ENCODE results near the gene TBC1D2. TPM values are rescaled to one million over a fixed set of nuclear protein-coding genes. Genes with fewer than 3 reads are reported as not detected.

TBC1D2 gene
- total and polyA plus RNA-seq, 2 donors (not counting 1 experiment from before 2014, with no cell fraction given): 7.5 to 24.9 TPM

DNA sequence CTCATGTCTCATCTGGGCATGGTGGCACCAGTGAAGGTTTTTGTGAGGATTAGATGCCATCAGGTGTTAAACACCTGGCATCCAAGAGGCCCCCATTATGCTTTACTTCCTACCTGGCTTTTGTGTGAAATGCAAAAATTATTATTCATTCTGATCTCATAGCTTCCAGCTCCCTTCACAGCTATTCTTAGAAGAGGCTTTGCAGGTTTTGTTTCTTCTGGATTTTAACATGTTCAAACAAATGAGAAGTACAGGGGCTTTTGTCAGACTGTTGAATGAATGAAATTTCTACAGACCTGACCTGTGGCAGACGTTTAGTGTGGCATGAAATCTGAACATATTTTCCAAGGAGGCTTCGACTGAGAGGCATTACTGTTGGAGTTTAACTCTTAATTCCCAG is 48.7 kb downstream of the TBC1D2 start:
- Histone ChIP-seq H3K27me3 (ENCODE audit: control insufficient read depth, insufficient read depth, low read length) (no peaks in the 10 kb centered on the region), H3K36me3 (ENCODE audit: control insufficient read depth, insufficient read depth, low read length) (peaks cover 11% of the 10 kb centered on the region), H3K9ac (ENCODE audit: insufficient read depth, low read length) (no peak overlapping the region), H3K4me3 (replicated peaks in 1 of 4; ENCODE audit: control extremely low read depth in 1 of 4, insufficient read depth in 1 of 4, low read depth in 3 of 4, low read length in 4 of 4) (no peak overlapping the region), H3K4me1 (ENCODE audit: control insufficient read depth, extremely low read depth, insufficient read depth, low read length) (no peaks in the 10 kb centered on the region), H3K9me3 (ENCODE audit: control insufficient read depth, insufficient read depth, low read depth, low read length) (no peaks in the 10 kb centered on the region), H3K27ac (ENCODE audit: insufficient read depth, low read length) (no peak overlapping the region), H2AFZ (ENCODE audit: low read length) (no peak overlapping the region), H3K4me2 (ENCODE audit: extremely low read depth, insufficient read depth, low read length) (no peak overlapping the region), H4K20me1 (ENCODE audit: control insufficient read depth, extremely low read depth, insufficient read depth, low read length) (no peaks in the 10 kb centered on the region), H3K79me2 (ENCODE audit: control insufficient read depth, insufficient read depth, low read length) (no peaks in the 10 kb centered on the region)
- no peak for DNase-seq (ENCODE audit: low read depth in 2 of 2)
- TF ChIP-seq, protein P1, sequence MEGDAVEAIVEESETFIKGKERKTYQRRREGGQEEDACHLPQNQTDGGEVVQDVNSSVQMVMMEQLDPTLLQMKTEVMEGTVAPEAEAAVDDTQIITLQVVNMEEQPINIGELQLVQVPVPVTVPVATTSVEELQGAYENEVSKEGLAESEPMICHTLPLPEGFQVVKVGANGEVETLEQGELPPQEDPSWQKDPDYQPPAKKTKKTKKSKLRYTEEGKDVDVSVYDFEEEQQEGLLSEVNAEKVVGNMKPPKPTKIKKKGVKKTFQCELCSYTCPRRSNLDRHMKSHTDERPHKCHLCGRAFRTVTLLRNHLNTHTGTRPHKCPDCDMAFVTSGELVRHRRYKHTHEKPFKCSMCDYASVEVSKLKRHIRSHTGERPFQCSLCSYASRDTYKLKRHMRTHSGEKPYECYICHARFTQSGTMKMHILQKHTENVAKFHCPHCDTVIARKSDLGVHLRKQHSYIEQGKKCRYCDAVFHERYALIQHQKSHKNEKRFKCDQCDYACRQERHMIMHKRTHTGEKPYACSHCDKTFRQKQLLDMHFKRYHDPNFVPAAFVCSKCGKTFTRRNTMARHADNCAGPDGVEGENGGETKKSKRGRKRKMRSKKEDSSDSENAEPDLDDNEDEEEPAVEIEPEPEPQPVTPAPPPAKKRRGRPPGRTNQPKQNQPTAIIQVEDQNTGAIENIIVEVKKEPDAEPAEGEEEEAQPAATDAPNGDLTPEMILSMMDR (conservative IDR thresholded peaks at IDR 0.05 in 1 of 2, IDR thresholded peaks at IDR 0.05 in 1 of 2; ENCODE audit: low read depth in 1 of 2, low read length in 2 of 2): no peak
- no peak for TF ChIP-seq EZH2 (IDR thresholded peaks at IDR 0.05; ENCODE audit: low read length, missing control alignments)

DNA sequence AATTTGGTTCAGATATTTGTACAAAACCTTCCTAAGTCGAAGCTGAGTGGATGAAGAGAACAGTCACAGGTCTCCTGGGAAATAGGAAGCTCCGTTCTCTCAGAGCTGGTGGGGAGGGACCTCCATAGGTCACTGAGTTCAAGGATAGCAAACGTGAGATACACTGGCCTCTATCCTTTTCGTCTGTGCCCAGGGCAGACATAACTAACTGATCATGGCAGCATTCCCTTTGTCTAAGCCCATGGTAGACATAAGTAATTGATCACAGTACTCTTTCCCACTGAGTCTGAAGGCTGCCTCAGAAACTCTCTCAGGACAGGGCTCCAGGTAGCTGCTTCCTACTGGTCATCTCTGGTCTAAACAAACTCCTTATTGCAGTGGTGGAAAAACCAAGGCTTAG is 50.8 kb downstream of the TBC1D2 start:
- H3K27ac ChIP-seq (ENCODE audit: insufficient read depth, low read length): no peak overlapping the region
- H3K79me2 ChIP-seq (ENCODE audit: control insufficient read depth, insufficient read depth, low read length): no peaks in the 10 kb centered on the region
- no peak for DNase-seq (ENCODE audit: low read depth in 2 of 2)
- no peak for TF ChIP-seq EZH2 (IDR thresholded peaks at IDR 0.05; ENCODE audit: low read length, missing control alignments)
- TF ChIP-seq, protein P1 (conservative IDR thresholded peaks at IDR 0.05 in 1 of 2, IDR thresholded peaks at IDR 0.05 in 1 of 2; ENCODE audit: low read depth in 1 of 2, low read length in 2 of 2): no peak
- no peak overlapping the region for H3K4me3 ChIP-seq (replicated peaks in 1 of 4; ENCODE audit: control extremely low read depth in 1 of 4, insufficient read depth in 1 of 4, low read depth in 3 of 4, low read length in 4 of 4)
- no peak overlapping the region for H2AFZ ChIP-seq (ENCODE audit: low read length)
- no peak overlapping the region for H3K9ac ChIP-seq (ENCODE audit: insufficient read depth, low read length)
- no peaks in the 10 kb centered on the region for H3K9me3 ChIP-seq (ENCODE audit: control insufficient read depth, insufficient read depth, low read depth, low read length)
- H3K4me1 ChIP-seq (ENCODE audit: control insufficient read depth, extremely low read depth, insufficient read depth, low read length): no peaks in the 10 kb centered on the region
- H4K20me1 ChIP-seq (ENCODE audit: control insufficient read depth, extremely low read depth, insufficient read depth, low read length): no peaks in the 10 kb centered on the region
- H3K27me3 ChIP-seq (ENCODE audit: control insufficient read depth, insufficient read depth, low read length): no peaks in the 10 kb centered on the region
- H3K4me2 ChIP-seq (ENCODE audit: extremely low read depth, insufficient read depth, low read length): no peak overlapping the region
- H3K36me3 ChIP-seq (ENCODE audit: control insufficient read depth, insufficient read depth, low read length): peaks cover 9% of the 10 kb centered on the region

DNA sequence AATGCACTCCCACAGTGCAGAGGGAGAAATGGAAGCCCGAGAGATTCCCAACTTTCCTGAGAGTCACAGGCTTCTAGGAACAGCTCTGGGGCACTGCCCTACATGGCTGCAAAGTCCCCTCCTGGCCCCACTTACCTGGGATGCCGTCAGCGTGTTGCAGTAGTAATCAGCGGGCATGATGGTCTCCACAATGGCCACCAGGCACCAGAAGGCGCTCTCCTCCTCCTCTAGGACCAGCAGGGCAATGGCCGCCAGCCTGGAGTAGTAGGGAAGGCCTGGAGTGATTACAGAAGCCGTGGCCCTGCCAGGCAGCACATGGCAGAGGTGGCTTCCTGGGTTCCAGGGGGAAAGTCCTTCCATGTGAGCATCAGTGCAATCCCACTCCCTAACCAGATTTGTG is 52.3 kb downstream of the TBC1D2 start:
- Histone ChIP-seq H2AFZ (ENCODE audit: low read length) (no peak overlapping the region), H3K36me3 (ENCODE audit: control insufficient read depth, insufficient read depth, low read length) (peaks cover 6% of the 10 kb centered on the region), H3K79me2 (ENCODE audit: control insufficient read depth, insufficient read depth, low read length) (no peaks in the 10 kb centered on the region), H4K20me1 (ENCODE audit: control insufficient read depth, extremely low read depth, insufficient read depth, low read length) (no peaks in the 10 kb centered on the region), H3K4me1 (ENCODE audit: control insufficient read depth, extremely low read depth, insufficient read depth, low read length) (no peaks in the 10 kb centered on the region), H3K27me3 (ENCODE audit: control insufficient read depth, insufficient read depth, low read length) (no peaks in the 10 kb centered on the region), H3K4me2 (ENCODE audit: extremely low read depth, insufficient read depth, low read length) (no peak overlapping the region), H3K27ac (ENCODE audit: insufficient read depth, low read length) (no peak overlapping the region), H3K9me3 (ENCODE audit: control insufficient read depth, insufficient read depth, low read depth, low read length) (no peaks in the 10 kb centered on the region), H3K9ac (ENCODE audit: insufficient read depth, low read length) (no peak overlapping the region), H3K4me3 (replicated peaks in 1 of 4; ENCODE audit: control extremely low read depth in 1 of 4, insufficient read depth in 1 of 4, low read depth in 3 of 4, low read length in 4 of 4) (no peak overlapping the region)
- no peak for DNase-seq (ENCODE audit: low read depth in 2 of 2)
- TF ChIP-seq EZH2 (IDR thresholded peaks at IDR 0.05; ENCODE audit: low read length, missing control alignments): no peak
- TF ChIP-seq, protein P1 (conservative IDR thresholded peaks at IDR 0.05 in 1 of 2, IDR thresholded peaks at IDR 0.05 in 1 of 2; ENCODE audit: low read depth in 1 of 2, low read length in 2 of 2): no peak

Measured in fibroblast of lung (primary cell).